Immature natural killer cell (primary cell): ENCODE measurements around the gene TCP11. TPM values are rescaled to one million over a fixed set of nuclear protein-coding genes. Genes with fewer than 3 reads are reported as not detected.

Experiments
- DNase-seq, 3 donors: peaks; one replicate each; pipeline ENCODE4 v3.0.0; 2022; ENCODE audit warnings: mixed read lengths in 1 of 3
- H3K27ac Mint-ChIP-seq, 6 donors: one replicate each; pipeline ENCODE4 v1.8.0; 2020; ENCODE audit warnings: mixed read lengths in 6 of 6, mild to moderate bottlenecking in 5 of 6, inconsistent platforms in 4 of 6, moderate library complexity in 3 of 6
- H3K27me3 Mint-ChIP-seq, 3 donors: one replicate each; pipeline ENCODE4 v1.8.0; 2020 to 2021; ENCODE audit warnings: low read depth in 3 of 3, mild to moderate bottlenecking in 3 of 3, mixed read lengths in 3 of 3, moderate library complexity in 3 of 3, inconsistent platforms in 1 of 3
- H3K36me3 Mint-ChIP-seq, 3 donors: one replicate each; pipeline ENCODE4 v1.8.0; 2020; ENCODE audit warnings: mixed read lengths in 3 of 3, inconsistent platforms in 2 of 3, mild to moderate bottlenecking in 2 of 3
- H3K4me1 Mint-ChIP-seq, 2 donors: one replicate each; pipeline ENCODE4 v1.8.0; 2020; ENCODE audit warnings: inconsistent platforms in 2 of 2, mild to moderate bottlenecking in 2 of 2, mixed read lengths in 2 of 2, moderate library complexity in 1 of 2
- H3K4me3 Mint-ChIP-seq, 5 donors: one replicate each; pipeline ENCODE4 v1.8.0; 2020; ENCODE audit warnings: mild to moderate bottlenecking in 5 of 5, mixed read lengths in 5 of 5, inconsistent platforms in 3 of 5, moderate library complexity in 3 of 5
- H3K9me3 Mint-ChIP-seq, 6 donors: one replicate each; pipeline ENCODE4 v1.8.0; 2020; ENCODE audit warnings: mild to moderate bottlenecking in 6 of 6, mixed read lengths in 6 of 6, inconsistent platforms in 4 of 6, moderate library complexity in 3 of 6
- polyA plus RNA-seq, 3 donors: library from polyadenylated mRNA; unstranded; fragments of 300-500 nt; fragmentation: Illumina TruSeq; gene quantifications; one replicate each; pipeline ENCODE4 v1.2.3, GENCODE V29; 2021

TCP11 gene
- polyA plus RNA-seq, 3 donors from 2014 or later, result not detected

- peaks cover 6 to 14% (median 11%) of the 10 kb centered on the region in 3 donors for H3K36me3 Mint-ChIP-seq
- peaks cover 0 to 3% of the 10 kb centered on the region in 2 donors for H3K4me1 Mint-ChIP-seq
- peaks cover 0 to 2% (median 2%) of the 10 kb centered on the region in 3 donors for H3K27me3 Mint-ChIP-seq
- DNase-seq, result no peak
- no peaks in the 10 kb centered on the region for H3K9me3 Mint-ChIP-seq
- no peak overlapping the region for H3K4me3 Mint-ChIP-seq
- H3K27ac Mint-ChIP-seq, result peak overlapping the region in 1 of 6 donors; percentile 56
These were observed 49.6 kb downstream of the TCP11 start for GRCh38 chr6:35091346-35092083.

- Mint-ChIP-seq H3K27ac (no peak overlapping the region), H3K4me3 (no peak overlapping the region), H3K4me1 (peaks cover 0 to 3% of the 10 kb centered on the region in 2 donors), H3K9me3 (no peaks in the 10 kb centered on the region), H3K27me3 (peaks cover 2 to 4% (median 2%) of the 10 kb centered on the region in 3 donors), H3K36me3 (peaks cover 10 to 16% (median 14%) of the 10 kb centered on the region in 3 donors)
- DNase-seq, result no peak
These were observed 50.4 kb downstream of the TCP11 start for GRCh38 chr6:35090734-35091133.

- H3K4me1 Mint-ChIP-seq, result peaks cover 0 to 3% of the 10 kb centered on the region in 2 donors
- DNase-seq, result no peak
- peak overlapping the region in 1 of 6 donors; percentile 28 for H3K27ac Mint-ChIP-seq
- H3K36me3 Mint-ChIP-seq, result peaks cover 10 to 17% (median 16%) of the 10 kb centered on the region in 3 donors
- no peak overlapping the region for H3K4me3 Mint-ChIP-seq
- no peaks in the 10 kb centered on the region for H3K9me3 Mint-ChIP-seq
- H3K27me3 Mint-ChIP-seq, result peaks cover 2 to 4% (median 2%) of the 10 kb centered on the region in 3 donors
These were observed 51.1 kb downstream of the TCP11 start for GRCh38 chr6:35089935-35090505.

- Mint-ChIP-seq H3K27me3 (peaks cover 2 to 4% (median 2%) of the 10 kb centered on the region in 3 donors), H3K4me3 (no peak overlapping the region), H3K27ac (no peak overlapping the region), H3K9me3 (no peaks in the 10 kb centered on the region), H3K36me3 (peaks cover 10 to 17% (median 16%) of the 10 kb centered on the region in 3 donors), H3K4me1 (peaks cover 0 to 3% of the 10 kb centered on the region in 2 donors)
- DNase-seq, result no peak
These were observed 51.8 kb downstream of the TCP11 start for GRCh38 chr6:35089216-35089934.

GRCh38 chr6:35088281-35089215 is 52.6 kb downstream of the TCP11 start:
- Mint-ChIP-seq H3K36me3 (peaks cover 10 to 17% (median 16%) of the 10 kb centered on the region in 3 donors), H3K4me1 (peaks cover 0 to 3% of the 10 kb centered on the region in 2 donors), H3K4me3 (no peak overlapping the region), H3K27ac (no peak overlapping the region), H3K9me3 (no peaks in the 10 kb centered on the region), H3K27me3 (peaks cover 2% of the 10 kb centered on the region in 3 donors)
- no peak for DNase-seq

GRCh38 chr6:35087361-35088280 is 53.5 kb downstream of the TCP11 start:
- H3K27ac Mint-ChIP-seq, result no peak overlapping the region
- no peak overlapping the region for H3K4me3 Mint-ChIP-seq
- peaks cover 10 to 17% (median 16%) of the 10 kb centered on the region in 3 donors for H3K36me3 Mint-ChIP-seq
- H3K9me3 Mint-ChIP-seq, result no peaks in the 10 kb centered on the region
- DNase-seq, result no peak
- H3K4me1 Mint-ChIP-seq, result peaks cover 0 to 3% of the 10 kb centered on the region in 2 donors
- peaks cover 2% of the 10 kb centered on the region in 3 donors for H3K27me3 Mint-ChIP-seq

GRCh38 chr6:35086636-35087360 is 54.3 kb downstream of the TCP11 start:
- no peak for DNase-seq
- Mint-ChIP-seq H3K27me3 (peaks cover 2% of the 10 kb centered on the region in 3 donors), H3K4me3 (no peak overlapping the region), H3K27ac (no peak overlapping the region), H3K36me3 (peaks cover 11 to 23% (median 16%) of the 10 kb centered on the region in 3 donors), H3K4me1 (peaks cover 0 to 3% of the 10 kb centered on the region in 2 donors), H3K9me3 (no peaks in the 10 kb centered on the region)

- Mint-ChIP-seq H3K4me3 (no peak overlapping the region), H3K9me3 (no peaks in the 10 kb centered on the region), H3K27me3 (peaks cover 2% of the 10 kb centered on the region in 3 donors), H3K36me3 (peaks cover 15 to 23% (median 16%) of the 10 kb centered on the region in 3 donors), H3K27ac (no peak overlapping the region), H3K4me1 (peaks cover 0 to 3% of the 10 kb centered on the region in 2 donors)
- DNase-seq, result no peak
These were observed 54.9 kb downstream of the TCP11 start for GRCh38 chr6:35086282-35086632.

- no peaks in the 10 kb centered on the region for H3K9me3 Mint-ChIP-seq
- no peak for DNase-seq
- peaks cover 0 to 3% of the 10 kb centered on the region in 2 donors for H3K4me1 Mint-ChIP-seq
- peaks cover 11 to 21% (median 16%) of the 10 kb centered on the region in 3 donors for H3K36me3 Mint-ChIP-seq
- no peak overlapping the region for H3K4me3 Mint-ChIP-seq
- H3K27ac Mint-ChIP-seq, result no peak overlapping the region
- H3K27me3 Mint-ChIP-seq, result peaks cover 0 to 2% (median 2%) of the 10 kb centered on the region in 3 donors
These were observed 55.5 kb downstream of the TCP11 start for GRCh38 chr6:35085359-35086281.

- DNase-seq, result no peak
- Mint-ChIP-seq H3K36me3 (peaks cover 11 to 24% (median 16%) of the 10 kb centered on the region in 3 donors), H3K27ac (no peak overlapping the region), H3K27me3 (peaks cover 0 to 2% (median 2%) of the 10 kb centered on the region in 3 donors), H3K9me3 (no peaks in the 10 kb centered on the region), H3K4me1 (peaks cover 0 to 1% of the 10 kb centered on the region in 2 donors), H3K4me3 (no peak overlapping the region)
These were observed 56.5 kb downstream of the TCP11 start for GRCh38 chr6:35084511-35085203.
